BLaER1 (cell line): Measurements from ENCODE around the gene LDHA.

ENCODE experiments used
- H3K27ac ChIP-seq: shearing (Covaris generic); formaldehyde crosslinking; 2 replicates; pipeline ENCODE4 v1.8.1; 2022
- H3K27me3 ChIP-seq: shearing (Covaris generic); formaldehyde crosslinking; 2 replicates; pipeline ENCODE4 v1.8.1; 2022
- H3K36me3 ChIP-seq: shearing (Covaris generic); formaldehyde crosslinking; 2 replicates; pipeline ENCODE4 v1.8.1; 2022
- H3K4me1 ChIP-seq: shearing (Covaris generic); formaldehyde crosslinking; 2 replicates; pipeline ENCODE4 v1.8.1; 2022
- H3K4me2 ChIP-seq: shearing (Covaris generic); formaldehyde crosslinking; 2 replicates; pipeline ENCODE4 v1.8.1; 2022
- H3K4me3 ChIP-seq: shearing (Covaris generic); formaldehyde crosslinking; 2 replicates; pipeline ENCODE4 v1.8.1; 2022
- H3K9ac ChIP-seq: shearing (Covaris generic); formaldehyde crosslinking; 2 replicates; pipeline ENCODE4 v1.8.1; 2022
- H3K9me3 ChIP-seq: shearing (Covaris generic); formaldehyde crosslinking; 2 replicates; pipeline ENCODE4 v1.8.1; 2022
- H4K20me1 ChIP-seq: shearing (Covaris generic); formaldehyde crosslinking; 2 replicates; pipeline ENCODE4 v1.8.1; 2022
- Cebpa-rat ChIP-seq: shearing (Covaris generic); IDR thresholded peaks from 2 replicates; pipeline ENCODE4 v1.8.1; 2022

LDHA gene

GRCh38 chr11:18457450-18457849 lies 63.1 kb downstream of the LDHA start:
- peaks cover 8% of the 10 kb centered on the region for H3K9me3 ChIP-seq
- no peak overlapping the region for H3K4me2 ChIP-seq
- no peak overlapping the region for H3K9ac ChIP-seq
- H3K36me3 ChIP-seq, result no peaks in the 10 kb centered on the region
- H4K20me1 ChIP-seq, result no peaks in the 10 kb centered on the region
- no peak overlapping the region for H3K27ac ChIP-seq
- no peaks in the 10 kb centered on the region for H3K27me3 ChIP-seq
- H3K4me1 ChIP-seq, result no peaks in the 10 kb centered on the region
- no peak overlapping the region for H3K4me3 ChIP-seq
- no peak for TF ChIP-seq Cebpa-rat
